ENCODE results near the gene COQ10B.

- TF ChIP-seq BACH2 (CRISPR knock-in tag; IDR thresholded peaks at IDR 0.05; ENCODE audit: borderline replicate concordance) (no peak), SNAI2 (CRISPR knock-in tag; IDR thresholded peaks at IDR 0.05) (no peak), OSR1 (CRISPR knock-in tag; IDR thresholded peaks at IDR 0.05) (no peak), GLIS3 (CRISPR knock-in tag; IDR thresholded peaks at IDR 0.05) (no peak)
These were observed 10.5 kb upstream of the COQ10B start for GRCh38 chr2:197442857-197443256.
